DOHH2 (cell line): ENCODE results near the gene PRKAA1.
"Not testable (repeated sequence)": the region's sequence is repeated elsewhere in the genome, so short reads cannot be mapped to it uniquely, and the experiment has no call there.

Source experiments
- CTCF ChIP-seq: fragments of 200-600 bp; sonication (generic); IDR thresholded peaks from one replicate; pipeline ENCODE4 v1.5.1; 2014; ENCODE audit warnings: antibody characterized with exemption, mild to moderate bottlenecking, low read depth, low read length; ENCODE audit not compliant: poor library complexity, severe bottlenecking
- EZH2phosphoT487 ChIP-seq: fragments of 200-600 bp; sonication (generic); IDR thresholded peaks from 2 replicates; pipeline ENCODE4 v1.6.1; 2017; ENCODE audit warnings: borderline replicate concordance, mild to moderate bottlenecking, antibody characterized with exemption, low read length, moderate library complexity, mixed read lengths

GRCh38 chr5:40788941-40789340 is 9.2 kb downstream of the PRKAA1 start:
- TF ChIP-seq CTCF, EZH2phosphoT487: not testable (repeated sequence)
